GM19372 (cell line): ENCODE measurements around the gene ECE1.
A peak's percentile ranks its signal among the peaks of the same experiment; 100 is the strongest.

ENCODE experiments used
- ATAC-seq: cut with Tn5 transposase; IDR thresholded peaks from one replicate; pipeline ENCODE4 v1.9.1; 2021; ENCODE audit warnings: mild to moderate bottlenecking, low read depth, moderate library complexity; ENCODE audit not compliant: unreplicated experiment

ECE1 gene

DNA sequence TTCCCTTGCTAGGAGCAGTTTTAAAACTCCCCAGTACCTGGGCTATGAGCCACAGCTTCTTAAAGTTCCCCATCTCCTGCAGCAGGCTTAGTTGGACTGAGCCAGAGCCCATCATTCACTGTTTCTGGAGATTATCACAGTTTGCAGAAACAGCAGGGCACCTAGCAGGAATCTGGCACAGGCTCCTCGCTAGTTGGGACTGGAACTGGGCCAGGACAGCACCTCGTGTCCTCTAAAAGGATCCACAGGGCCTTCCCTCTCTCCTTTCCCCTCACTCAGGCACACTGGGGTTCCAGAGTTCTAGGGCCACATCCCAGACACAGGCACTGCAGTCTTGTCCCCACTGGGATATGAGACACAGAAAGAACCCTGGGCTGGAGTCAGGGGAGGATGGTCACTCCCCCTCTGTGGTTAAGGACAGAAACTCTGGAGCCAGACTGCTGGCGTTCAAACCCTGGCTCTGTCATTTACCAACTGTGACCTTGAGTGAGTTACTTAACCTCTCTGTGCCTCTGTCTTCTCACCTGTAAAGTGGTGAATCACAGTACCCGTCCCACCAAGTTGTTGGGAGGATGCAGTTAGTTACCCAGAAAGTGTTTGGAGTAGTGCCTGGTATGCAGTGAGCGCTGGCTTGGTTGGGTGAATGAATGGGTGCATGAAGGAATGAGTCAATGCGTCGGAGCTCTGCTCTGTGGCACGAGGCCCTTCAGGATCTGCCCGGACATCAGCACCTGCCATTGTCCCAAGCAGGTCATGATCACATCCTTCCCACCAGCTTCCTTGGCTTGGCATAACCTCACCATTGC lies 18.8 kb upstream of the ECE1 start:
- no peak for ATAC-seq

DNA sequence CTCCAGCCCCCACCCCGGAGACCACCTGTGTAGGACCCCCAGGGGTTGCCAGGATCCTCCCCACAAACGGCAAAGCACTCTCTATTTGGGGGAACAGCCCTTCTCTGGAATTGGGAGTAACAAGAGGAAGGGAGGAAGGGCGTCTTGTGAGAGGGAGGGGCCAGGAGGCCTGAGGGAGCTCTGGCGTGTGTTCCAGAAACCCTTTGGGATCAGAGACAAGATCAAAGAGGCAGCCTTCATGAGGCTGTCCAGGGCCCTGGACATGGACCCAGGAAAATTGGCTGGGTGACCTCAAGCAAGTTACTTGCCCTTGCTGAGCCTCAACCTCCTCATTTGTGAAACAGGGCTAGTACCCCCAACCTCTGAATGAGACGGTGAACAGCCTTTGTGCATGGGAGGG lies 18.1 kb upstream of the ECE1 start:
- no peak for ATAC-seq

- ATAC-seq: no peak
Observed at GRCh38 chr1:21307663-21308305, 17.5 kb upstream of the ECE1 start.

DNA sequence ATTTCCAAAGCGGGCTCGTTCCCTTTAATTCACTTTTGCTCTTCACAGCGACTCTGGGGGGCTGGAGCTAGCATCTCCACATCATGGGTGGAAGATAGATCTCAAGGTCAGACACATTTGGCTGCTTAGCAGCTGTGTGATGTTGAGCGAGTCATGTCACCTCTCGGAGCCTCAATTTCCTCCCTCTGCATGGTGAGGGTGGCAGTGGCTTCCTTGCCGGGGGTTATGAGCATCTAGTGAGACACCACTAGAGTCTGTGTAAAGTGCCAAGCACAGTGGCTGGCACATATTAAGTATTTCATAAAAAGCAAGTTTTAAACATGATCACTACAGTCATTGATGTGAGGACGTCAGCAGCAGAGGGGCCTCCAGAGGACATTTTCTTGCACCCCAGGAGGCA lies 16.9 kb upstream of the ECE1 start:
- no peak for ATAC-seq

DNA sequence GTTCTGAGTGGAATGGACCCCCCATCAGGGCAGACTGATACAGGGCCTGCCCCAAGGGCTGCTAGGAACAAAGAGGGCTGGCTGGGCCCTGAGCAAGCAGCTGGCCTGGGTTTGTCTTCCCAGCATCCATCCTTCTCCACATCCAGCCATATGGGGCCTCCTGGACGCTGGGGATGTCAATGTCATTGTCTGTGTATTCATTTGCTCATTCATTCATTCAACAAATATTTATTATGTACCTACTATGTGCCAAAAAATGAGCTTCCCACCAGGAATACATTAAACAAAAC lies 15.6 kb upstream of the ECE1 start:
- ATAC-seq: no peak

DNA sequence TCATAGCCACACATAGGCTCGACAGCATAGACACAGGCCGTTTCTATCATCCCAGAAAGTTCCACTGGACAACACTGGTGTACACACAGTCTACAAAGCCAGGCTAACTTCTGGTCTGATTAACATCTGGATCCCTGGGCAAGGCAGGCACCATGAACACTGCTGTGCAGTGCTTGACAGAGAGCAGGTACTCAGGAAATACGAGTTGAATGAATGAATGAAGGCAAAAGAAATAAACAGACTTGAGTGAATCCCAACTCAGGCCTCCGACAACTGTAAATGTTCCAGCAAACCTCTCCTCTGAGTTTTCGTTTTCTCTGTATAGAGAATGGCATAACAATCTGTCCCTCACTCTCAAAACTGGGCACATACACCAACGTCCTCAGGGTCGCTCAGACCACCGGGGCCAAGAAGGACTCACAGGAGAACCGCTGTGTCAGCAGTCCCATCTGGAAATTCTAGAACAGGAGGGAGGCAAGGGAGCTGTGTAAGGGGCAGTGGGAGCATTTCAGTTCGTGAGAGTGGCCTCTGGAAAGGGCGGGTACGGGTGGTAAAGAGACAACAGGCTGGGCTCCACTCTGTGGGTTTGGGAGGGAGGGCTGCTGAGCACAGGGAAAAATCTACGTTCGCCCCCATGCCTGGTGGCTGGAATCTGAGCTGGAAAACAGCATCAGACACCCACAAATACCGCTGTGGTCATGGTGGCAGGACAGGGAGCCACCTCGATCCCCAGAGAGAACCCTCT lies 15.1 kb upstream of the ECE1 start:
- ATAC-seq: no peak

- no peak for ATAC-seq
Observed at GRCh38 chr1:21304488-21304887, 14.2 kb upstream of the ECE1 start.

DNA sequence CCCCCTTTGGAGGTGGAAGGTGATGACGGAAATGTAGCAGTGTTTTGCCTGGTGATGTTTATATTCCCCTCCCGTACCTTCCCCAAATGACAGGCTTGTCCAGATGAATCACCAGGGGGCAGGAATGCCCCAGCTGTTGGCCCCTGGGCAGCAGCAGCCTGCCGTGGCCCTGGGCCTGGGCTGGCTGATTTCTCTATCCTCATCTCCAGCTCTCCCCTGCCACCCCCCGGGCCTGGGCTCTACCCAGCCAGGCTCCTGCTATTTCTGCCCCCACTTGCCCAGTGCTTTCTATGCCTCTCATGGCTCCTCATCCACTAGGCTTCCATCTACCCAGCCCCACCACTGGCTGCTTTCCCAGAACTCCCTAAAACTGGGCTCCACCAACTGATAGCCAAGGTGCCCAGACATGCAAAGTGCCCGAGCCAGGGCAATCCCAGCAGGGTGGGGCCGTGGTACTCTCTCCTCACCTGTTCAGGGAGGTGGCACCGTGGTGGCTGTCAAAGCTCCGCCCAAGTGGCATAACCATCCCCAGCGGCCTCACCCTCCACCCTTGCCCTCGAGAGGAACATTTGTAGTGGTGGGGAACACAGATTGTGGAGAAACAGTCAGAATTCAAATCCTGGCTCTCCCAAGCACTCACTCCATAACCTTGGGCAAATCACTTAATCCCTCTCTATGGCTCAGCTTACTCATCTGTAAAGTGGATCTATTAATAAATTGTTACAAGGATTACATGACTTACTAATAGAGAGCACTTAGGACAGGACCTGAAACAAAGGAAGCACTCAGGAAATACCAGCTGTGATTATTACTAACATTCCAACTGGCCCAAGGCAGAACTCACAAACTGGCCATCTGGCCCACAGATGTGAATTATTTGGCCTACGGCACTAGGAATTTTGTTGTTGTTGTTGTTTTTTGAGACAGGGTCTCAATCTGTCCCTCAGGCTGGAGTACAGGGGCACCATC lies 12.8 kb upstream of the ECE1 start:
- ATAC-seq: no peak

GRCh38 chr1:21301794-21302440 lies 11.7 kb upstream of the ECE1 start:
- no peak for ATAC-seq

DNA sequence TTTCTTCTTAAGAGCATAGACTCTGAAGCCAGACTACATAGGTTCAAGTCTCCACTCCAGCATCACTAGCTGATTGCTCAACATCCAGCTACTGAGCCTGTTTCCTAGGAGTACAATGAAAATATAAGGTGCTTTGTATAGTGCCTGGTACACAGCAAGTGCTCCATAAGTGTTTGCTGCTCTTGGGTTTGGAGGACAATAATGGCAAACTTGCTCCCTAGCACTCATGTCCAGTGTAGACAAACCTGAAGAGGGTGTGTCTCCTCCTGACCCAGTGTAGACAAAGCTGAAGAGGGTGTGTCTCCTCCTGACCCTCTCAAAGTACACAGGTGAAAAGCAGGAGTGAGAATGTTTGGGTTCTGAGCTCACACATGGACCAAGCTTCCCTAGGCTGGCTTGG lies 10.5 kb upstream of the ECE1 start:
- no peak for ATAC-seq

DNA sequence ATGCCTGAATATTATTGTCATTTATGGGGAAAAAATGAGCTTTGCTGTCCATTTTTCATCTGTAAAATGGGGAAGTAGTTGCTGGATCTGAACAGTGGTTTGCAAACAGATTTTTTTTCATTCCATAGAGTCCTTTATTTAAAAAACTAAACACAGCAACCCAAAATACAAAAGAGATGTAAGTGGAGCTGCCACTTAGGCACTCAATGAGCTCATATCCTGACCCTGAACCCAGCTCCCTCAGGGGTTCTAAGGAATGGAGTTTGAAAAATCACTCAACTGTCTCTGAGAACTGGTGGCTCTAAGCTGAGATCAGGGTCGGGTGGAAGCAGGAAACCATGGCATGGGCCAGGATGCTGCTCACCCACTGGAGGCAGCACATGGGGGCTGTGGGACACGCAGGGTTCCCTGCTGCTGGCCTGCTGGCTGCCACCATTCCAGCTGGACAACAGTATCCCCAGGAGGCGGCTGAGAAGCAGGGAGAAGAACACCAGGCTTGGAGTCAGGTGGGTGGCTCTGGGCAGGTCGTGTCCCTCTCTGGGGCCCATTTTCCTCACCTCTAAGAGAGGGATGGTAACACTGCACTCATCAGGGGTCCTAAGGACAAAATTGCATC lies 9.6 kb upstream of the ECE1 start:
- no peak for ATAC-seq

GRCh38 chr1:21298981-21299391 lies 8.7 kb upstream of the ECE1 start:
- no peak for ATAC-seq

DNA sequence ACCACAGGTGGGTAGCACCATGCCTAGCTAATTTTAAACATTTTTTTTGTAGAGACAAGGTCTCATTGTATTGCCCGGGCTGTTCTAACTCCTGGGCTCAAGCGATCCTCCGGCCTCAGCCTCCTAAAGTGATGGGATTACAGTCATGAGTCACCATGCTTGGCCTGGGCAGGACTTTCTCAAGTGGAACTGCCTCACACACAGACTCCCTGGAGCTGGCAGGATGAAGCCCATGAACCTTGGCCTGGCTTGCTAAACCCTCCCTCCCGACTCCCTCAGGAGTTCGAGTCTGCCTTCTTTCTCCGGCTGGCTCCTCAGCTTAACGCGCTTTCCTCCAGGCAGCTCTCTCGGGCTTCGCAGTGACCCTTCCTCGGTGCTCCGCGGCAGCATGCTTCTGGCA lies 7.7 kb upstream of the ECE1 start:
- ATAC-seq: no peak

- no peak for ATAC-seq
Observed at GRCh38 chr1:21296509-21297354, 6.5 kb upstream of the ECE1 start.

DNA sequence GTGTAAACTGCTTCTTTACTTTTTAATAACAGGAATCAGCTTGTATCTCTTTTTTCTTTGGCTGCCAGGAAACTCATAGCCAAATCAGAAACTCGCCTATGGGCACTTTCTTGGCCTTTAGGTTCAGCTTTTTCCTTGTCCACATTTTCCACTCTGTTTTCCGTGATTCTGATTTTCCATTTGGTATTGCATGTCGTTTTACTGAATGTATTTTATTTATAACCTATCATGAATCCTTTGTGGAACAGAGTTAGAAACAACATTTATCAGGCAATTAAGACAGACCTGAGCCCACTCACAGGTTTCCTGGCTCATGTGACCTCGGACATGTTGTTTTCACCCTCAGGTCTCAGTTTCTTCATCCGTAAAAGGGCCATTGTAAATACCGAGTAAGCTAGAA lies 5.3 kb upstream of the ECE1 start:
- no peak for ATAC-seq

- ATAC-seq: no peak
Observed at GRCh38 chr1:21295002-21295401, 4.7 kb upstream of the ECE1 start.

- ATAC-seq: peak; percentile 53
Observed at GRCh38 chr1:21294266-21294989, 4.2 kb upstream of the ECE1 start.
